Measurements from ENCODE around the gene IRGC.

IRGC gene

GRCh38 chr19:43718627-43719377, 2.9 kb downstream of the IRGC start:
- H3K36me3 ChIP-seq (ENCODE audit: control insufficient read depth in 2 of 2, insufficient read depth in 1 of 2, low read length in 2 of 2), result no peaks in the 10 kb centered on the region; a peak in 1 of 3 replicates
- no peaks in the 10 kb centered on the region for H3K9me3 ChIP-seq (ENCODE audit: control insufficient read depth, insufficient read depth, low read depth, low read length)
- no peaks in the 10 kb centered on the region for H3K4me1 ChIP-seq (ENCODE audit: control insufficient read depth, insufficient read depth, low read length)
- H3K4me3 ChIP-seq (ENCODE audit: low read depth, low read length), result no peak overlapping the region
- H3K27ac ChIP-seq (ENCODE audit: extremely low read depth, low read depth, low read length), result no peak overlapping the region
- TF ChIP-seq ZFHX2 (tag by site-specific recombination; conservative IDR thresholded peaks at IDR 0.05) (peak; percentile 21; the same call in 1 of the 2 replicates), PRDM2 (tag by site-specific recombination; IDR thresholded peaks at IDR 0.05; ENCODE audit: borderline replicate concordance) (no peak), EGR2 (tag by site-specific recombination; IDR thresholded peaks at IDR 0.05; ENCODE audit: low read depth) (peak; percentile 45; the same call in 1 of the 2 replicates)
- ChIA-PET POLR2A (no interaction called here), CTCF (no interaction called here)

GRCh38 chr19:43719378-43719868, 3.5 kb downstream of the IRGC start:
- no peak overlapping the region for H3K4me3 ChIP-seq (ENCODE audit: low read depth, low read length)
- POLR2A ChIA-PET, result interaction anchor here (1.4 kb wide), 1 partner anchor 51 kb away, joined by 4 read pairs; no protein-coding TSS in a partner anchor
- CTCF ChIA-PET, result interaction anchor here (0.5 to 0.6 kb wide), 2 partner anchors 13 to 125 kb away, joined by 3 to 4 read pairs; no protein-coding TSS in a partner anchor
- no peak overlapping the region for H3K27ac ChIP-seq (ENCODE audit: extremely low read depth, low read depth, low read length)
- no peaks in the 10 kb centered on the region for H3K9me3 ChIP-seq (ENCODE audit: control insufficient read depth, insufficient read depth, low read depth, low read length)
- H3K36me3 ChIP-seq (ENCODE audit: control insufficient read depth in 2 of 2, insufficient read depth in 1 of 2, low read length in 2 of 2), result no peaks in the 10 kb centered on the region; a peak in 1 of 3 replicates
- no peaks in the 10 kb centered on the region for H3K4me1 ChIP-seq (ENCODE audit: control insufficient read depth, insufficient read depth, low read length)
- no peak for TF ChIP-seq ZNF707 (tag by site-specific recombination; IDR thresholded peaks at IDR 0.05)
- TF ChIP-seq ZNF610 (tag by site-specific recombination; IDR thresholded peaks at IDR 0.05; ENCODE audit: borderline replicate concordance), result no peak
- no peak for TF ChIP-seq ZBTB10 (tag by site-specific recombination; IDR thresholded peaks at IDR 0.05)
- no peak for TF ChIP-seq ZNF426 (tag by site-specific recombination; IDR thresholded peaks at IDR 0.05)
- no peak for TF ChIP-seq IKZF3 (tag by site-specific recombination; IDR thresholded peaks at IDR 0.05)
- TF ChIP-seq PRDM4 (tag by site-specific recombination; IDR thresholded peaks at IDR 0.05), result no peak
- TF ChIP-seq ZNF140 (tag by site-specific recombination; IDR thresholded peaks at IDR 0.05), result no peak
- TF ChIP-seq TRIM28 (IDR thresholded peaks at IDR 0.05; ENCODE audit: borderline replicate concordance, low read length), result no peak
- TF ChIP-seq GLI4 (tag by site-specific recombination; IDR thresholded peaks at IDR 0.05), result no peak
- TF ChIP-seq KLF17 (tag by site-specific recombination; IDR thresholded peaks at IDR 0.05), result no peak
- TF ChIP-seq ZNF623 (tag by site-specific recombination; IDR thresholded peaks at IDR 0.05), result no peak
- no peak for TF ChIP-seq ZNF639 (tag by site-specific recombination; IDR thresholded peaks at IDR 0.05)
- no peak for TF ChIP-seq KLF8 (tag by site-specific recombination; IDR thresholded peaks at IDR 0.05)
- TF ChIP-seq SP3 (tag by site-specific recombination; IDR thresholded peaks at IDR 0.05), result no peak
- TF ChIP-seq ZNF362 (tag by site-specific recombination; IDR thresholded peaks at IDR 0.05), result no peak
